Ishikawa (cell line): ENCODE data around the gene BSDC1.

Source experiments
- CEBPB ChIP-seq: IDR thresholded peaks from 2 replicates; pipeline ENCODE4 v1.6.1; 2012
- CREB1 ChIP-seq: IDR thresholded peaks from 2 replicates; pipeline ENCODE4 v1.6.1; 2012; ENCODE audit warnings: low read depth
- EGR1 ChIP-seq: IDR thresholded peaks from 2 replicates; pipeline ENCODE4 v1.6.1; 2012
- EP300 ChIP-seq: IDR thresholded peaks from 2 replicates; pipeline ENCODE4 v1.6.1; 2012; ENCODE audit warnings: borderline replicate concordance
- FOXM1 ChIP-seq: IDR thresholded peaks from 2 replicates; pipeline ENCODE4 v1.6.1; 2012; ENCODE audit warnings: low read depth, borderline replicate concordance
- NFIC ChIP-seq: IDR thresholded peaks from 2 replicates; pipeline ENCODE4 v1.6.1; 2012
- RAD21 ChIP-seq: IDR thresholded peaks from 2 replicates; pipeline ENCODE4 v1.6.1; 2012; ENCODE audit warnings: low read depth
- TAF1 ChIP-seq: IDR thresholded peaks from 2 replicates; pipeline ENCODE4 v1.6.1; 2012; ENCODE audit warnings: low read depth, mild to moderate bottlenecking
- YY1 ChIP-seq: IDR thresholded peaks from 2 replicates; pipeline ENCODE4 v1.6.1; 2012; ENCODE audit warnings: low read depth
- TF ChIP-seq, protein P1 (sequence below): IDR thresholded peaks from 2 replicates; pipeline ENCODE4 v1.6.1; 2012; ENCODE audit warnings: low read depth, mild to moderate bottlenecking
- TF ChIP-seq, protein P2 (sequence below): IDR thresholded peaks from 2 replicates; pipeline ENCODE4 v1.6.1; 2012

DNA sequence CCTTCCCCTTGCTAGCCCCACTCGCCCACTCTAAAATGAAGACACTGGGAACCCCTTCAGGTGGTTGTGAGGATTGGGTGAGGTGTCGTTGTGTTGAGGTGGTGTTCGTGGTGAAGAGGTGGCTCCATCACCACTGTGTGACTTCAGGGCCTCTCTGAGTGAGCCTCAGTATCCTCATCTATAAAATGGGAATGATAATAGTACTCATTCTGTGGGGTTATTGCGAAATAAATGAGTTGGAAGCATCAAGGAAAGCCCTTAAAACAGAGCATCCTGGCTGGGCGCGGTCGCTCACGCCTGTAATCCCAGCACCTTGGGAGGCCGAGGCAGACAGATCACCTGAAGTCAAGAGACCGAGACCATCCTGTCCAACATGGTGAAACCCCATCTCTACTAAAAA, 51.5 kb downstream of the BSDC1 start:
- TF ChIP-seq, protein P1, sequence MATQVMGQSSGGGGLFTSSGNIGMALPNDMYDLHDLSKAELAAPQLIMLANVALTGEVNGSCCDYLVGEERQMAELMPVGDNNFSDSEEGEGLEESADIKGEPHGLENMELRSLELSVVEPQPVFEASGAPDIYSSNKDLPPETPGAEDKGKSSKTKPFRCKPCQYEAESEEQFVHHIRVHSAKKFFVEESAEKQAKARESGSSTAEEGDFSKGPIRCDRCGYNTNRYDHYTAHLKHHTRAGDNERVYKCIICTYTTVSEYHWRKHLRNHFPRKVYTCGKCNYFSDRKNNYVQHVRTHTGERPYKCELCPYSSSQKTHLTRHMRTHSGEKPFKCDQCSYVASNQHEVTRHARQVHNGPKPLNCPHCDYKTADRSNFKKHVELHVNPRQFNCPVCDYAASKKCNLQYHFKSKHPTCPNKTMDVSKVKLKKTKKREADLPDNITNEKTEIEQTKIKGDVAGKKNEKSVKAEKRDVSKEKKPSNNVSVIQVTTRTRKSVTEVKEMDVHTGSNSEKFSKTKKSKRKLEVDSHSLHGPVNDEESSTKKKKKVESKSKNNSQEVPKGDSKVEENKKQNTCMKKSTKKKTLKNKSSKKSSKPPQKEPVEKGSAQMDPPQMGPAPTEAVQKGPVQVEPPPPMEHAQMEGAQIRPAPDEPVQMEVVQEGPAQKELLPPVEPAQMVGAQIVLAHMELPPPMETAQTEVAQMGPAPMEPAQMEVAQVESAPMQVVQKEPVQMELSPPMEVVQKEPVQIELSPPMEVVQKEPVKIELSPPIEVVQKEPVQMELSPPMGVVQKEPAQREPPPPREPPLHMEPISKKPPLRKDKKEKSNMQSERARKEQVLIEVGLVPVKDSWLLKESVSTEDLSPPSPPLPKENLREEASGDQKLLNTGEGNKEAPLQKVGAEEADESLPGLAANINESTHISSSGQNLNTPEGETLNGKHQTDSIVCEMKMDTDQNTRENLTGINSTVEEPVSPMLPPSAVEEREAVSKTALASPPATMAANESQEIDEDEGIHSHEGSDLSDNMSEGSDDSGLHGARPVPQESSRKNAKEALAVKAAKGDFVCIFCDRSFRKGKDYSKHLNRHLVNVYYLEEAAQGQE = no peak
- TF ChIP-seq YY1 = no peak
- no peak for TF ChIP-seq CREB1
- no peak for TF ChIP-seq EP300
- TF ChIP-seq CEBPB = 0 out of 2 replicates have a peak, but pooled peaks have one; percentile 21
- TF ChIP-seq, protein P2, sequence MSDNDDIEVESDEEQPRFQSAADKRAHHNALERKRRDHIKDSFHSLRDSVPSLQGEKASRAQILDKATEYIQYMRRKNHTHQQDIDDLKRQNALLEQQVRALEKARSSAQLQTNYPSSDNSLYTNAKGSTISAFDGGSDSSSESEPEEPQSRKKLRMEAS = no peak
- no peak for TF ChIP-seq FOXM1
- TF ChIP-seq TAF1 = no peak
- no peak for TF ChIP-seq EGR1
- TF ChIP-seq NFIC = no peak
- no peak for TF ChIP-seq RAD21
